Effector CD4-positive, alpha-beta T cell (primary cell): Measurements from ENCODE around the gene EML1.

Source experiments
- DNase-seq: peaks from one replicate; pipeline ENCODE4 v3.0.0-alpha.2; 2020

Gene EML1

DNA sequence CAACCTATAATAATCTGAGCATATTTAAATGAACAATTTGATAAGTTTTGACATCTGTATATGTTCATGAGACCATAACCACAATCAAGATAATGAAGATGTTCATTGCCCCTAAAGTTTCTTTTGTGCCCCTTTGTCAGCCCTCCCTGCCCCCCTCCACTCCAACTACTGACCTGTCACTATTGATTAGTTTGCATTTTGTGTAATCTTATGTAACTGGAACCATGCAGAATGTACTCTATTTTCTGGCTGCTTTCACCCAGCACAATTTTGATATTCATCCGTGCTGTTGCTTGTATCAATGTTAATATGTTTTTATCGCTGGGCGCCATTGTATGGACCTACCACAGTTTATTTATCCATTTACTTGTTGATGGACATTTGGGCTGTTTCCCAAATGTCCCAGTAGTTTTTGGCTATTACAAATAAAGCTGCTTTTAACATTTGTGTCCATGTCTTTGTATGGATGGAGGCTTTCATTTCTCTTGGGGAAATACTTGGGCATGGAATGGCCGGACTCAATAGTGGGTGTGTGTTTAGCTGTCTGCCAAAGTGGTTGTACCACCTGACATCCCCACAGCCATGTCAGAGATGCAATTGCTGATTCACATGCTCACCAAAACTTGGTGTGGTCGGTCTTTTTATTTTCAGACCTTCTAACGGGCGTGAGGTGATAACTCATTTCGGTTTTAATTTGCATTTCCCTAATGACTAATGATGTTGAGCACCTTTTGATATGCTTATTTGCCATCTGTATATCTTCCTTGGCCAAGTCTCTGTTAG lies 38.9 kb downstream of the EML1 start:
- DNase-seq = no peak

DNA sequence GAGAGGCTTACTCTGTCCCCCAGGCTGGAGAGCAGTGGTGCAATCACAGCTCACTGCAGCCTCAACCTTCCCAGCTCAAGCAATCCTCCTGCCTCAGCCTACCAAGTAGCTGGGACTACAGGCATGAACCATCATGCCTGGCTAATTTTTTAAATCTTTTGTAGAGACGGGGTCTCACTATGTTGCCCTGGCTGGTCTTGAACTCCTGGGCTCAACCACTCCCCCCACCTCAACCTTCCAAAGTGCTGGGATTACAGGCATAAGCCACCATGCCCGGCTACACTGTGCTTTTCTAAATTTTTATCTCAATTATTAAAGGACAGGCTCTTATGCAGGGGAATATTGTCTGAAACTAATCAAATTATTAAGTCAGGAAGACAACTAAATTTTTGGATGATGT lies 44.6 kb downstream of the EML1 start:
- no peak for DNase-seq

GRCh38 chr14:99838639-99839134 lies 45.5 kb downstream of the EML1 start:
- no peak for DNase-seq

DNA sequence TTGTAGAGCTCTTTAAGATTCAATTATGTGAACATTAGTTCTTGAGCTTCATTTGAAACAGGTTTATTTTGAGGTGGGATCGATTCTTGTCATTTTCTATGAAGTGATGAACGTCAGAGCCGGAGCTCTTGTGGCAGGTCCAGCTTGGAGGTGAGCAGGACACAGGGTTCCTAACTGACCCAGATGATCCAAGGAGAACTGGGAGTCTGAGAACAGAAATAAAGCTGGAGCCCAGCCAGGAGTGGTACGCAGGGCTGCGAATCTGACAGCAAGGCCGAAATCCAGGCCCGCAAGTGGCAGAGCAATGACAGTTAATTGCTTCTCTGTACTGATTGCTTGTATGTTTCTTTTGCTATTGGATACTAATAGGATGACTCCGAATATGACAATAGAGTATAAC lies 46.5 kb downstream of the EML1 start:
- no peak for DNase-seq

GRCh38 chr14:99840265-99840664 lies 47.1 kb downstream of the EML1 start:
- no peak for DNase-seq

GRCh38 chr14:99840774-99841305 lies 47.6 kb downstream of the EML1 start:
- no peak for DNase-seq

GRCh38 chr14:99841436-99842071 lies 48.3 kb downstream of the EML1 start:
- DNase-seq = no peak

DNA sequence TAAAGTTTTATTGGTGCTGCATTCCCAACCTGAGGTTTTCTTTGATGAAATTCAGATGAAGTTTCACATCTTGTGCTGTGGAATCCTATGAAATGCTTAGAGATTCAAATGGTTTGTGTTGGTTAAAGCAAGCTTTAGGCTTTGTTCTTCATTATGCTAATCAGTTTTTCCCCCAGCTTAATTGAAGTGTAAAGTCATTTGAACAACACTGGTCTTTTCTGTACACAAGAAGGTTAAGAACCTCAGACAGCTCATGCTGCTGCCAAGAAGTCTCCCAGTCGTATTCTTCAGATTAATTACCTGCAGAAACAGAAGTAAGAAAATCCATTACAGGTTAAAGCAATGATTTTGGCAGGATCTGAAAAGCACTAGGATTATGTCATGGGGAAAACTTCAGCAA lies 48.9 kb downstream of the EML1 start:
- no peak for DNase-seq

DNA sequence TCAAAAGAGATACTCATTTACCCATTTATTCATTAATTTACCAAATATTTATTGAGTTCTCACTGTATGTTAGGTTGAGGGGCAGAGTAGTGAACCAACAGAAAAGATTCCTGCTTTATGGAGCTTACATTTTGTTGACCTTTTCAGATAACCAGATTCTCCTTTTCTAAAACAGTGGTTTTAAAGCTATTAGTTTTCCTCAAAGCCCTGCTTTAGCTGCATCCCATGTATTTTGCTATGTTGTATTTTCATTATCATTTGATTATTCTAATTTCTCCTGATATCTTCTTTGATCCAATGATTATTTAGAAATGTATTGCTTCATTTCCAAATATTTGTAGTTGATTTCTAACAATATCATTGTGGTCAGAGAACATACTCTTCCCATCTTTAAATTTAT lies 53.6 kb downstream of the EML1 start:
- DNase-seq = no peak

DNA sequence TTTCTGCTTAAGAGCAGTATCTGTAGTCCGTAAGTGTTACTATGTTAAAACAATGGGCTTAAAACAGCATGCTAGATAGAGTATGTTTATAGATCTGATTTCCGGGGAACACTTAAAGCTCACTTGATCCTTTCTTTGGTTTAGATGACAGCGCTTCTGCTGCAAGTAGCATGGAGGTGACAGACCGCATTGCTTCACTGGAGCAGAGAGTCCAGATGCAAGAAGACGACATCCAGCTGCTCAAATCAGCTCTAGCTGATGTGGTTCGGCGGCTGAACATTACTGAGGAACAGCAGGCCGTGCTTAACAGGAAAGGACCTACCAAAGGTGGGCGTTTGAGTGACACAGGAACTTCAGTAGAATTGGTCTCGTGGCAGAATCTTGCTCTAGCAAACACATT lies 57.5 kb downstream of the EML1 start:
- no peak for DNase-seq

DNA sequence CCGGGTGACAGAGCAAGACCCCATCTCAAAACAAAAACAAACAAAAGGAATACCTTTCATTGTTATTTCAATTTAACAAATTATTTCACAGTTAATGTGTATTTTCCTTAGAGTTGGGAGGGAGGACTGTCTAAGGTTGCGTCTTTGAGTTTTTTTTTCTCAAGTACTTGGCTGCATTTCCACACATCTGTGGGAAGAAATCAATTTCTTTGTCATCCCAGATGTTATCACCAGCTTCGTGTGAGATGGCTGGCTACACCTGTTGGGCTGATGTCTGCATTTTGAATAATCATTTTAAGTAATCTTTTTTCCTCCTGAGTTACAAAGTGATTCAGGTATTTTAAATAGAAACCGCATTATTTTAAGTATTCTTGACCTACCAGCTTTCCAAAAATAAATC lies 59.4 kb downstream of the EML1 start:
- DNase-seq = no peak

- no peak for DNase-seq
Observed at GRCh38 chr14:99853206-99853605, 60.0 kb downstream of the EML1 start.

DNA sequence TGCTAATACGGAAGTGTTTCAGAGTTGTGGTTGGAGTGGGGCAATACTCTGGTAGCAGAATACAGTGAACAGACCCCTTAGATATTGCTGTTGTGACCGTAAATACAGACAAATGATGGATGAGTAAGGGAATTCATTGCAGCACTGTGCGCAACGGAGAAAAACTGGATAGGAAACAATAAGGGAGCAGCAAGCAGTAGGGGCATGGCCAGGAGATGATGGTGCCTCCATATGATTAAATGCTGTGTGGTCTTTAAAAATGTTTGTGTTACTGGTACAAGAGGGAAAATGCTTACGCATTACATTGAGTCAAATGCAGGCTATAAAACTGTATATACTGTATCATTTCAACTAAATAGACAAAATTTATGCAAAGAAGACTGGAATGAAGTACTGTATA lies 61.6 kb downstream of the EML1 start:
- no peak for DNase-seq

DNA sequence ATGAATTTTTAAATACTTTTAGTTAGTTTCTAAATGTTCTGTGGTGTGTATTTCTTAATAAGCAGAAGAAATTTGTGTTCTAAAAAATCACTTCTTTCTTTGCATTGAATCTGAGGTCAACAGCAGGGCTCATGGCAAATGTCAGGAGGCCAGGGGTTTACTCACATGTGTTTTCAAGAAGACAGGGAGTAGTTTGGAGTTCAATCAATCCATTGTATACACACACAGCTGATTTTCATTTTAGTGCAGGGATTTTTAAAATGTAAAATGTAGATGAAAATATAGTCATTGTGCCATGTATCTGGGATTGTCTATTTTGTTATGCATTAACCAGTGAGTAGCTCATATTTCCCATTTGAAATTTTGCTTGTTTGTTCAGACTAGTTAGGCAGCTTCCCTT lies 62.1 kb downstream of the EML1 start:
- DNase-seq = no peak

- no peak for DNase-seq
Observed at GRCh38 chr14:99857551-99857950, 64.3 kb downstream of the EML1 start.

DNA sequence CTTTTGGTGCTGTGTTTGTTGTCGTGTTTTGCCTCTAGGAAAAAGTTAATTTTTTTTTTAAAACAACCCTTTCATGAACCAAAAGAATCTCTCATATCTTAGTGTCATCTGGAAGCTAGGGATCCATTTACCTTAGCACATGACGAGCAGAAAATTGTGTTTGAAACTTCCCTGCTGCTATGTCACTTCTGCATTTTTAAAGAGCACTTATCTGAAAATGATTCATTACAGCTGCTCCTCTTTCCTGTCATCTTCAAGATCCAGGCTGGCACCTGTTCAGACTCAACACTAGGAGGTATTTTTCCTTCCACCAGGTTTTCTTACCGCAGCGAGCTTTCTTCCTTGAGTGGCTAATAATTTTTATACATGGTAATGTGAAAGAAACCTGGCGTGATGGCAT lies 67.0 kb downstream of the EML1 start:
- DNase-seq = no peak

GRCh38 chr14:99862136-99862535 lies 68.9 kb downstream of the EML1 start:
- no peak for DNase-seq

GRCh38 chr14:99863059-99863458 lies 69.8 kb downstream of the EML1 start:
- no peak for DNase-seq

GRCh38 chr14:99865408-99865807 lies 72.2 kb downstream of the EML1 start:
- DNase-seq = no peak

DNA sequence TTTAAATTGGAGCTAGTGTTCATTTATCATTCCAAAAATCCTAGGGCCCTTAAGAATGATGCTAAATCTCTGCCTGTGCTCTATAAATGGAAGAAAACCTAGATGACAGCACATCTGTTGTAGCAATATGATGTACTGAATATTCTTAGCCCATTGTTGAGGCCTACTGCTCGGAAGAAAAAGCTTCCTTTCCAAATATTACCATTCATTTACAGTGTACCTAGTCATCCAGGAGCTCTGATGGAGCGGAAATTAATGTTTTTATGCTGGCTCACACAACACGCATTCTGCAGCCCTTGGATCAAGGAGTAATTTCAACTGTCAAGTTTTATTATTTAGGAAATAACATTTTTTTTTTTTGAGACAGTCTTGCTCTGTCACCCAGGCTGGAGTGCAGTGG lies 77.4 kb downstream of the EML1 start:
- no peak for DNase-seq

GRCh38 chr14:99871771-99872170 lies 78.6 kb downstream of the EML1 start:
- DNase-seq = no peak

DNA sequence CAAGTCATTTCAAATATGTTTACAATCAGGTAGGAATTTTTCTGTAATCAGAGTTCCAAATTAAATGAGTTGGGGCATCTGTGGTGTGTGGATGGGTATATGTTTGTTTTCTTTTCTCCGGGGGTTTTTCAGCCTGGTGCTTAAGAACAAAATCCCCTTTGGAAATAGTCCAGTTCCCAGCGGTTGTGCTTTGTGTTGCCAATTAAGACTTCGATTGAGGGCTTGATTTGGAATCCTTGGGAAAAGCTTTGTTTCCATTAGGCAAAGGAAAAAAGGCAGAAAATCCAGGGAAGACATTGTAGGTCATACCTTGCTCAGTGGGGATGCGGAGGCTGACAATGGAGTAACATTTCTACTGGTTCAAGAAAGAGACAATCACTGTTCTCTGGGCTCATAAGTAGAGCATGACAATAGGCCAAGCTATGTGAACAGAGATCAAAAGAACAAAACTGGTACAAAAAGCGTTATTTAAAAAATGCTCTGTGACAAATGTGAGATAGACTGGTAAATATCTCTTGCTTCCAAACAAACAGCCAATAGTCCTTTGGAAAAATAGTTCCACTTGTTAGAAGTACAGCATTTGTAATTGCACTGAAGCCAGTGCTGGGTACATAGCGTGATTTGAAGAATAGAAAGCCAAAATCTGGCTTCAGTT lies 79.7 kb downstream of the EML1 start:
- DNase-seq = no peak

DNA sequence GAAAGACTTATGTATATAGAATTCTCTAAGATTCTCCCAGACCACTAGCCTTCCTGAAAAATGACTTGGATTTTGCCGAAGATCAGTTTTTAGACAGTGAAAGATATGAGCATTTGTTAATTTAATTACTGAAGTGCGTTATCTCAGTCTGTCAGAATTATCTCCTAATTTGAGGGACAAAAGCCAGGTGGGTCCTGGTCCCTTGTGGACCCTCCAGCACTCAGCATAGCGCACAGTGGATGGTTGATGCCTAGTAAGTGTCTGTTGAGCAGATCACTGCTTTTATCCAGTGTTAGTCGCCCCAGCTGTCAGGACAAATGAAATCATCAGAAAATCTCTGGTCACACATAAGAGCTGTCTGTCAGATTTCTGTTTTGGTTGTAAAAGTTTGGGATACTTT lies 80.4 kb downstream of the EML1 start:
- no peak for DNase-seq

DNA sequence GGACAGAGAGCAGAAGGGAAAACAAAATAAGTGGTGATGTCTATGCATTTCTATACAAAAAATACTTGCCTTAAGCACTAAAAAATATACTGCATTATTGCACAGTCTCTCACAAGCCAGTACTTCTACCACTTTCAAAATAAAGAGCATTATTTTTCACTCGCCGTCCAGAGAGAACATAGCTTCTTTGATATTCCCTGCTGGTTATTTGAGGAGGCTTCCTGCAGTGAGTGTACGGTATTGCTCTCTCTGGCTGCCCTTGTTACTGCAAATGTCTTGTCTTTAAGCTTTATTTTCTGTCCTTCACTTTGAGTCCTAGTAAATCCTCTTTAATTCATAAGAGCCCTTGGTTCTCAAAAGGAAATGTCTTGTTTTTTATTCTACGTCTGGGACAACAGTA lies 81.1 kb downstream of the EML1 start:
- DNase-seq = no peak
